ENCODE data around the gene PRKAG2.

Gene PRKAG2

GRCh38 chr7:151704299-151704959, 172.5 kb downstream of the PRKAG2 start:
- TF ChIP-seq ZFX (IDR thresholded peaks at IDR 0.05; ENCODE audit: borderline replicate concordance): no peak
- TF ChIP-seq, protein P1, sequence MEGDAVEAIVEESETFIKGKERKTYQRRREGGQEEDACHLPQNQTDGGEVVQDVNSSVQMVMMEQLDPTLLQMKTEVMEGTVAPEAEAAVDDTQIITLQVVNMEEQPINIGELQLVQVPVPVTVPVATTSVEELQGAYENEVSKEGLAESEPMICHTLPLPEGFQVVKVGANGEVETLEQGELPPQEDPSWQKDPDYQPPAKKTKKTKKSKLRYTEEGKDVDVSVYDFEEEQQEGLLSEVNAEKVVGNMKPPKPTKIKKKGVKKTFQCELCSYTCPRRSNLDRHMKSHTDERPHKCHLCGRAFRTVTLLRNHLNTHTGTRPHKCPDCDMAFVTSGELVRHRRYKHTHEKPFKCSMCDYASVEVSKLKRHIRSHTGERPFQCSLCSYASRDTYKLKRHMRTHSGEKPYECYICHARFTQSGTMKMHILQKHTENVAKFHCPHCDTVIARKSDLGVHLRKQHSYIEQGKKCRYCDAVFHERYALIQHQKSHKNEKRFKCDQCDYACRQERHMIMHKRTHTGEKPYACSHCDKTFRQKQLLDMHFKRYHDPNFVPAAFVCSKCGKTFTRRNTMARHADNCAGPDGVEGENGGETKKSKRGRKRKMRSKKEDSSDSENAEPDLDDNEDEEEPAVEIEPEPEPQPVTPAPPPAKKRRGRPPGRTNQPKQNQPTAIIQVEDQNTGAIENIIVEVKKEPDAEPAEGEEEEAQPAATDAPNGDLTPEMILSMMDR (IDR thresholded peaks at IDR 0.05): no peak
- H3K27ac ChIP-seq: no peak overlapping the region

- no peak overlapping the region for H3K27ac ChIP-seq
- TF ChIP-seq, protein P1 (IDR thresholded peaks at IDR 0.05): no peak
- no peak for TF ChIP-seq ZFX (IDR thresholded peaks at IDR 0.05; ENCODE audit: borderline replicate concordance)
Observed at GRCh38 chr7:151702961-151703360, 174.0 kb downstream of the PRKAG2 start.

DNA sequence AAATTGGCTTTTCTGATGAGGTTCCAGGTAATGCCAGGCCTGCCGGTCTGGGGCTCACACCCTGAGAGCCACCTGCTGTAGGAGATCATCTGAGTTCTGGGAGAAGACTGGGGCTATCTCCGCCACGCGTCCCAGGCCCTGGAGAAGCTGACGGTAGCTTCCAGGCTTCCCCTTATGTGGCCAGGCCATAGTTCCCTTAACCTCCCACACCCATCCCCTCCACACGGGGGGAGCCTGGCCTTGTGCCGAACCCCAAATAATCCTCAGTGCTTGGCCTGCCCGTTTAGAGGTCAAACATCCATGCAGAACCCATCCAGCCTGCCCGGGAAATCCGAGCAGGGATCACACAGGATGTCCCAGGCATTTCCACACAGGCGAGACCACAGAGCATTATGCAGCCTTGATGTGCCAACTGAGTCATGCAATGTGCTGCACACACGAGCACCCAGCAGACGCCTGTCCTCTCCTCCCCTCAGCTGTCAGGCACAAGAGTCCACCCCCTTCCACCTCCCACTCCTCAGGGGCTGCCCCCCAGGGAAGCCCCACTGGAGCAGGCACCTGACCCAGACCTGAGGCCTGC, 176.2 kb downstream of the PRKAG2 start:
- no peak overlapping the region for H3K27ac ChIP-seq
- TF ChIP-seq ZFX (IDR thresholded peaks at IDR 0.05; ENCODE audit: borderline replicate concordance): no peak
- TF ChIP-seq, protein P1 (IDR thresholded peaks at IDR 0.05): no peak

DNA sequence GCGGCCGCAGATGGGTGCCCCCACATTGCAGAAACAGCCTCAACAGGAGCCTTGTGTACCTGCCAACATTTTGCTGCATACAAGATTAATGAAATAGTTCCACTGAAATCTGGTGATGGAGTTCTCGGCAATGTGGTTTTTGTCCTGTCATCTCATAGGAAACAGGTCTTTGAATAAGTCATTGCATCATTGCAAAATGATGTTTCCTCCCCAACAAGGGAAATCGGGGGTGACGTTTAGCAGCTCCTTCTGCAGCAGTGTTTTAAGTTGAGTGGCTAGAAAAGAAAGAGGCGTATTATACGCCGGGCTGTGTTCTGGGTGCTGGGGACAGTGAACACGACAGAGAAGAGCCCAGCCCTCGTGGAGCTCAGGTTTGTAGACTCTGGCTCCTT, 177.0 kb downstream of the PRKAG2 start:
- H3K27ac ChIP-seq: no peak overlapping the region
- TF ChIP-seq, protein P1 (IDR thresholded peaks at IDR 0.05): no peak
- TF ChIP-seq ZFX (IDR thresholded peaks at IDR 0.05; ENCODE audit: borderline replicate concordance): no peak

GRCh38 chr7:151699147-151699927, 177.6 kb downstream of the PRKAG2 start:
- H3K27ac ChIP-seq: no peak overlapping the region
- no peak for TF ChIP-seq ZFX (IDR thresholded peaks at IDR 0.05; ENCODE audit: borderline replicate concordance)
- TF ChIP-seq, protein P1 (IDR thresholded peaks at IDR 0.05): no peak

- TF ChIP-seq ZFX (IDR thresholded peaks at IDR 0.05; ENCODE audit: borderline replicate concordance): no peak
- TF ChIP-seq, protein P1 (IDR thresholded peaks at IDR 0.05): no peak
- H3K27ac ChIP-seq: no peak overlapping the region
Observed at GRCh38 chr7:151697942-151698341, 179.0 kb downstream of the PRKAG2 start.

GRCh38 chr7:151697515-151697895, 179.4 kb downstream of the PRKAG2 start:
- TF ChIP-seq ZFX (IDR thresholded peaks at IDR 0.05; ENCODE audit: borderline replicate concordance): no peak
- TF ChIP-seq, protein P1 (IDR thresholded peaks at IDR 0.05): no peak
- H3K27ac ChIP-seq: no peak overlapping the region
